HepG2 (cell line): ENCODE results near the gene STX5. TPM values are rescaled to one million over a fixed set of nuclear protein-coding genes. Genes with fewer than 3 reads are reported as not detected.

Experiments
- ADNP ChIP-seq: sonication (generic); formaldehyde crosslinking; IDR thresholded peaks from 2 replicates; pipeline ENCODE4 v1.4.0; 2020; ENCODE audit warnings: missing genetic modification reagents
- AKNA ChIP-seq: sonication (generic); formaldehyde crosslinking; IDR thresholded peaks from 2 replicates; pipeline ENCODE4 v1.4.0; 2020; ENCODE audit warnings: missing genetic modification reagents, borderline replicate concordance
- FOXA1 ChIP-seq, 2 experiments: fragments of 450-650 bp in 1 of 2; sonication (generic) in 1 of 2; formaldehyde crosslinking in 1 of 2; IDR thresholded peaks; 2 replicates each; pipeline versions ENCODE4 v1.4.0 to v1.6.1; 2016 to 2020; ENCODE audit warnings: missing genetic modification reagents in 1 of 2
- FOXJ3 ChIP-seq: sonication (generic); formaldehyde crosslinking; IDR thresholded peaks from 2 replicates; pipeline ENCODE4 v1.4.0; 2020; ENCODE audit warnings: missing genetic modification reagents, mild to moderate bottlenecking, borderline replicate concordance
- GATAD1 ChIP-seq: IDR thresholded peaks from 2 replicates; pipeline ENCODE4 v1.6.1; 2016; ENCODE audit warnings: missing genetic modification reagents, missing compliant biosample characterization
- HNRNPLL ChIP-seq: fragments of 200-400 bp; formaldehyde crosslinking; IDR thresholded peaks from 2 replicates; pipeline ENCODE4 v1.6.1; 2017; ENCODE audit warnings: mild to moderate bottlenecking, low read depth, low read length; ENCODE audit not compliant: poor library complexity, severe bottlenecking
- HOXD1 ChIP-seq: sonication (generic); formaldehyde crosslinking; IDR thresholded peaks from 2 replicates; pipeline ENCODE4 v1.5.0; 2020; ENCODE audit warnings: missing genetic modification reagents
- JUNB ChIP-seq: sonication (generic); formaldehyde crosslinking; IDR thresholded peaks from 2 replicates; pipeline ENCODE4 v1.8.0; 2022; ENCODE audit warnings: missing genetic modification reagents, mild to moderate bottlenecking, borderline replicate concordance
- MTA3 ChIP-seq: sonication (generic); formaldehyde crosslinking; IDR thresholded peaks from 2 replicates; pipeline ENCODE4 v1.4.0; 2020; ENCODE audit warnings: missing genetic modification reagents
- NFE2 ChIP-seq: sonication (generic); formaldehyde crosslinking; IDR thresholded peaks from 2 replicates; pipeline ENCODE4 v1.4.0; 2020; ENCODE audit warnings: missing genetic modification reagents
- NFYB ChIP-seq: sonication (generic); formaldehyde crosslinking; IDR thresholded peaks from 2 replicates; pipeline ENCODE4 v1.4.0; 2020; ENCODE audit warnings: missing genetic modification reagents
- NPAS2 ChIP-seq: sonication (generic); formaldehyde crosslinking; IDR thresholded peaks from 2 replicates; pipeline ENCODE4 v1.8.0; 2022; ENCODE audit warnings: mild to moderate bottlenecking, missing genetic modification reagents, borderline replicate concordance
- REXO4 ChIP-seq: sonication (generic); formaldehyde crosslinking; IDR thresholded peaks from 2 replicates; pipeline ENCODE4 v1.8.0; 2022; ENCODE audit warnings: missing genetic modification reagents, mild to moderate bottlenecking, borderline replicate concordance
- SMAD9 ChIP-seq: sonication (generic); formaldehyde crosslinking; IDR thresholded peaks from 2 replicates; pipeline ENCODE4 v1.5.1; 2020; ENCODE audit warnings: mild to moderate bottlenecking, missing genetic modification reagents
- ZBED4 ChIP-seq: sonication (generic); formaldehyde crosslinking; IDR thresholded peaks from 2 replicates; pipeline ENCODE4 v1.4.0; 2020; ENCODE audit warnings: missing genetic modification reagents, borderline replicate concordance
- ZNF292 ChIP-seq: sonication (generic); formaldehyde crosslinking; IDR thresholded peaks from 2 replicates; pipeline ENCODE4 v1.8.1; 2022; ENCODE audit warnings: mild to moderate bottlenecking, low read depth, missing genetic modification reagents, borderline replicate concordance
- ZNF337 ChIP-seq: sonication (generic); formaldehyde crosslinking; IDR thresholded peaks from 2 replicates; pipeline ENCODE4 v1.5.1; 2020; ENCODE audit warnings: missing genetic modification reagents, low read depth, mild to moderate bottlenecking, borderline replicate concordance
- ZNF543 ChIP-seq: sonication (generic); formaldehyde crosslinking; IDR thresholded peaks from 2 replicates; pipeline ENCODE4 v1.4.0; 2020; ENCODE audit warnings: mild to moderate bottlenecking, missing genetic modification reagents
- polyA plus RNA-seq, 8 experiments: library from polyadenylated mRNA; depleted of rRNA in 3 of 8; stranded (reverse) in 7 of 8; unstranded in 1 of 8; fragments of >200 nt; fragmentation: Illumina TruSeq in 4 of 8; extraction: Trizol in 4 of 8; gene quantifications; 2 replicates each; pipeline versions ENCODE4 v1.2.1 to v1.2.3, GENCODE V29; 2011 to 2016; ENCODE audit warnings: low read depth in 4 of 8, missing spikeins in 1 of 8, mixed read lengths in 1 of 8; ENCODE audit not compliant: insufficient read depth in 1 of 8
- total RNA-seq, 5 experiments: library from RNA; depleted of rRNA; stranded (reverse); fragments of >200 nt; fragmentation: Illumina TruSeq; extraction: Trizol; gene quantifications; 2 replicates each; pipeline ENCODE4 v1.2.3, GENCODE V29; 2016; ENCODE audit warnings: low read depth in 1 of 5
- TF ChIP-seq, protein P1 (sequence below): IDR thresholded peaks from 2 replicates; pipeline ENCODE4 v1.6.1; 2012; ENCODE audit warnings: inconsistent platforms
- TF ChIP-seq, protein P2 (sequence below): sonication (generic); formaldehyde crosslinking; IDR thresholded peaks from 2 replicates; pipeline ENCODE4 v1.4.0; 2020; ENCODE audit warnings: mild to moderate bottlenecking, missing genetic modification reagents
- TF ChIP-seq, protein P3 (sequence below): IDR thresholded peaks from 2 replicates; pipeline ENCODE4 v1.6.1; 2016; ENCODE audit warnings: low read depth, borderline replicate concordance

The STX5 gene
- total and polyA plus RNA-seq, 2 of the 13 experiments (the other 11 are each of a cell fraction or from before 2014, with no cell fraction given), result 26.9 to 30.0 TPM

DNA sequence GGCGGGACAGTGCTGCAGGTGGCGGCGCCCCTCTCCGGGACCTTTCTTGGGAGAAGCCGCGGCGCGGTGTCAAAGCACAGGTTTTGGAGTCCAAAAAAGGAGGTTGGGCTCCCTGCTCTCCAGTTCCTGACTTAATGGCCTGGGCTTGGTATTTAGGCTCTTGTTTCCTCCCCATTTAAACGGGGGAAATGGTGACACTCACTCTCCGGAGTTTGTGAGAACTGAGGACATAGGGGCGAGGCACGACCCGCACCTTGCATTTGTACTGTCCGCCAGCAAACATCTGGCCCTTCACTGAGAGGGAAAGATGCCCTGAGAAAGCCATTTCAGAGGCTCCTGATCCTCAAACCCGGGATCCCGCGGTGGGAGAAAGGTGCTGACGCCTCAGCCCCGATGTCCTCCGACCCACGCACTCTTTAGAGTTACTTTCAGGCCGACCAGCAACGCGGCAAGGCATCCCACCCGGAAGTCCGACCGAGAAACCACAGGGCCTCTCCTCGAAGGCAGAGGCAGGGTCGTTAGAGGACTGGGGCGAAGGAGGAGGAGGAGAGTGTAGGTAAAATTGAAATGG lies 10.4 kb upstream of the STX5 start (continued):
- TF ChIP-seq NFYB (no peak), HOXD1 (CRISPR knock-in tag) (no peak), ZNF543 (CRISPR knock-in tag) (no peak), FOXA1 (IDR thresholded peaks at IDR 0.05) (no peak), FOXA1 (CRISPR knock-in tag; IDR thresholded peaks at IDR 0.05) (no peak), FOXJ3 (CRISPR knock-in tag) (no peak), MTA3 (CRISPR knock-in tag) (no peak), ZNF292 (CRISPR knock-in tag) (no peak), ADNP (CRISPR knock-in tag) (no peak), HNRNPLL (no peak), ZBED4 (no peak), NPAS2 (CRISPR knock-in tag) (no peak), REXO4 (CRISPR knock-in tag) (no peak), SMAD9 (CRISPR knock-in tag) (0 out of 2 replicates have a peak, but pooled peaks have one; percentile 19), ZNF337 (no peak), NFE2 (CRISPR knock-in tag) (no peak), AKNA (CRISPR knock-in tag) (no peak), GATAD1 (CRISPR knock-in tag) (no peak), JUNB (CRISPR knock-in tag) (no peak)
- TF ChIP-seq, protein P1, sequence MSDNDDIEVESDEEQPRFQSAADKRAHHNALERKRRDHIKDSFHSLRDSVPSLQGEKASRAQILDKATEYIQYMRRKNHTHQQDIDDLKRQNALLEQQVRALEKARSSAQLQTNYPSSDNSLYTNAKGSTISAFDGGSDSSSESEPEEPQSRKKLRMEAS, result peak; percentile 45; the same call in 1 of the 2 replicates
- TF ChIP-seq, protein P2, sequence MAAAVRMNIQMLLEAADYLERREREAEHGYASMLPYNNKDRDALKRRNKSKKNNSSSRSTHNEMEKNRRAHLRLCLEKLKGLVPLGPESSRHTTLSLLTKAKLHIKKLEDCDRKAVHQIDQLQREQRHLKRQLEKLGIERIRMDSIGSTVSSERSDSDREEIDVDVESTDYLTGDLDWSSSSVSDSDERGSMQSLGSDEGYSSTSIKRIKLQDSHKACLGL (CRISPR knock-in tag), result no peak
- TF ChIP-seq, protein P3, sequence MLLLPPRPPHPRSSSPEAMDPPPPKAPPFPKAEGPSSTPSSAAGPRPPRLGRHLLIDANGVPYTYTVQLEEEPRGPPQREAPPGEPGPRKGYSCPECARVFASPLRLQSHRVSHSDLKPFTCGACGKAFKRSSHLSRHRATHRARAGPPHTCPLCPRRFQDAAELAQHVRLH (CRISPR knock-in tag), result no peak
